ENCODE data around the gene TET1. TPM values are rescaled to one million over a fixed set of nuclear protein-coding genes. Genes with fewer than 3 reads are reported as not detected.
A peak's percentile ranks its signal among the peaks of the same experiment; 100 is the strongest.

TET1 gene
- total RNA-seq, 1 experiment from 2014 or later: 2.3 TPM

- DNase-seq (ENCODE audit: low read depth, low spot score) (peak; percentile 46), ATAC-seq (peak; percentile 82)
- intact Hi-C loops (cut with micrococcal nuclease; ENCODE audit: unreplicated experiment): no loop called here
- TF ChIP-seq REST (IDR thresholded peaks at IDR 0.05; ENCODE audit: insufficient read depth in 1 of 2, low read depth in 2 of 2, low read length in 1 of 2) (no peak), CTCF (IDR thresholded peaks at IDR 0.05) (no peak), TCF7L2 (IDR thresholded peaks at IDR 0.05; ENCODE audit: low read depth, low read length) (no peak), POLR2AphosphoS5 (IDR thresholded peaks at IDR 0.05; ENCODE audit: low read depth, low read length) (no peak), SIN3A (IDR thresholded peaks at IDR 0.05; ENCODE audit: borderline replicate concordance, insufficient read depth, low read depth, low read length) (no peak)
- Histone ChIP-seq H3K36me3 (ENCODE audit: control insufficient read depth, insufficient read depth, low read length) (no peaks in the 10 kb centered on the region), H3K27me3 (ENCODE audit: control insufficient read depth, insufficient read depth, low read length) (no peaks in the 10 kb centered on the region), H3K4me3 (ENCODE audit: low read depth in 2 of 2, low read length in 2 of 2) (no peak overlapping the region), H3K9me3 (ENCODE audit: control insufficient read depth, insufficient read depth, low read depth, low read length) (no peaks in the 10 kb centered on the region), H3K4me1 (ENCODE audit: control insufficient read depth, insufficient read depth, low read length) (no peaks in the 10 kb centered on the region), H3K27ac (ENCODE audit: low read length) (no peak overlapping the region)
- in situ Hi-C loops (cut with HindIII; ENCODE audit: low pct_unique_long_range_greater_than_20kb, low sequenced_read_pairs): no loop called here
- no TSS peak for BruUV-seq (replicated peaks)
- ChIA-PET CTCF (interaction anchor here (0.5 kb wide), 1 partner anchor 37 kb away, joined by 3 read pairs; no protein-coding TSS in a partner anchor), POLR2A (no interaction called here)
These were observed 16.9 kb upstream of the TET1 start for GRCh38 chr10:68543004-68543918.

- BruUV-seq (replicated peaks): no TSS peak
- Histone ChIP-seq H3K36me3 (ENCODE audit: control insufficient read depth, insufficient read depth, low read length) (no peaks in the 10 kb centered on the region), H3K4me3 (ENCODE audit: low read depth in 2 of 2, low read length in 2 of 2) (no peak overlapping the region), H3K27me3 (ENCODE audit: control insufficient read depth, insufficient read depth, low read length) (no peaks in the 10 kb centered on the region), H3K4me1 (ENCODE audit: control insufficient read depth, insufficient read depth, low read length) (no peaks in the 10 kb centered on the region), H3K9me3 (ENCODE audit: control insufficient read depth, insufficient read depth, low read depth, low read length) (no peaks in the 10 kb centered on the region), H3K27ac (ENCODE audit: low read length) (no peak overlapping the region)
- DNase-seq (ENCODE audit: low read depth, low spot score) (peak; percentile 76), ATAC-seq (peak; percentile 86)
- POLR2A ChIA-PET: interaction anchor here (0.6 kb wide), 1 partner anchor 22 kb away, joined by 11 read pairs; no protein-coding TSS in a partner anchor
- in situ Hi-C loops (cut with HindIII; ENCODE audit: low pct_unique_long_range_greater_than_20kb, low sequenced_read_pairs) (no loop called here), intact Hi-C loops (cut with micrococcal nuclease; ENCODE audit: unreplicated experiment) (no loop called here)
- TF ChIP-seq CTCF (IDR thresholded peaks at IDR 0.05) (peak; percentile 93), POLR2AphosphoS5 (IDR thresholded peaks at IDR 0.05; ENCODE audit: low read depth, low read length) (no peak), SIN3A (IDR thresholded peaks at IDR 0.05; ENCODE audit: borderline replicate concordance, insufficient read depth, low read depth, low read length) (no peak), TCF7L2 (IDR thresholded peaks at IDR 0.05; ENCODE audit: low read depth, low read length) (no peak), REST (IDR thresholded peaks at IDR 0.05; ENCODE audit: insufficient read depth in 1 of 2, low read depth in 2 of 2, low read length in 1 of 2) (no peak)
- CTCF ChIA-PET: interaction anchor here (0.5 to 1.0 kb wide), 8 partner anchors 11 to 323 kb away, joined by 3 to 5 read pairs (median 3); no protein-coding TSS in a partner anchor
These were observed 9.3 kb upstream of the TET1 start for GRCh38 chr10:68550747-68551411.

Data from Panc1 (cell line).